Measurements from ENCODE around the gene KIRREL3. TPM values are rescaled to one million over a fixed set of nuclear protein-coding genes. Genes with fewer than 3 reads are reported as not detected.

Gene KIRREL3
- total and polyA plus RNA-seq, 8 donors = 0.06 to 1.1 (median 0.26) TPM; not detected in 2

- TF ChIP-seq CTCF (IDR thresholded peaks at IDR 0.05) = no peak
- H3K27me3 ChIP-seq = no peaks in the 10 kb centered on the region
- no peaks in the 10 kb centered on the region for H3K36me3 ChIP-seq
- intact Hi-C loops (cut with DNase I) = no loop called here
- no peaks in the 10 kb centered on the region for H3K9me3 ChIP-seq
- H3K4me1 ChIP-seq = no peaks in the 10 kb centered on the region
- no peak overlapping the region for H3K27ac ChIP-seq
- H3K4me3 ChIP-seq = no peak overlapping the region
- 46 to 53% methylated on average over 2 of the region's 2 CpGs for WGBS, 2 donors
- ATAC-seq = no peak
- no peak for DNase-seq
- no peak for FAIRE-seq
These were observed 146.8 kb downstream of the KIRREL3 start for GRCh38 chr11:126853732-126854131.

GRCh38 chr11:126844789-126845188 lies 155.8 kb downstream of the KIRREL3 start:
- ATAC-seq = no peak
- Histone ChIP-seq H3K27me3 (no peaks in the 10 kb centered on the region), H3K36me3 (no peaks in the 10 kb centered on the region), H3K27ac (no peak overlapping the region), H3K9me3 (no peaks in the 10 kb centered on the region), H3K4me1 (no peaks in the 10 kb centered on the region), H3K4me3 (no peak overlapping the region)
- TF ChIP-seq CTCF (IDR thresholded peaks at IDR 0.05) = no peak
- intact Hi-C loops (cut with DNase I) = no loop called here
- WGBS, 2 donors = 66 to 75% methylated on average over 2 of the region's 2 CpGs
- no peak for FAIRE-seq
- DNase-seq = no peak

GRCh38 chr11:126843096-126843495 lies 157.5 kb downstream of the KIRREL3 start:
- intact Hi-C loops (cut with DNase I) = no loop called here
- WGBS, 2 donors = 61 to 71% methylated on average over 5 of the region's 5 CpGs
- Histone ChIP-seq H3K27ac (no peak overlapping the region), H3K27me3 (no peaks in the 10 kb centered on the region), H3K4me1 (no peaks in the 10 kb centered on the region), H3K4me3 (no peak overlapping the region), H3K9me3 (no peaks in the 10 kb centered on the region), H3K36me3 (no peaks in the 10 kb centered on the region)
- ATAC-seq (no peak), FAIRE-seq (no peak), DNase-seq (no peak)
- TF ChIP-seq CTCF (IDR thresholded peaks at IDR 0.05) = no peak

GRCh38 chr11:126841999-126842398 lies 158.6 kb downstream of the KIRREL3 start:
- Histone ChIP-seq H3K4me3 (no peak overlapping the region), H3K27ac (no peak overlapping the region), H3K4me1 (no peaks in the 10 kb centered on the region), H3K27me3 (no peaks in the 10 kb centered on the region), H3K9me3 (no peaks in the 10 kb centered on the region), H3K36me3 (no peaks in the 10 kb centered on the region)
- FAIRE-seq (no peak), ATAC-seq (peak in 2 of 4 donors; percentile 66 to 70), DNase-seq (no peak)
- 75 to 81% methylated on average over 6 of the region's 6 CpGs for WGBS, 2 donors
- no peak for TF ChIP-seq CTCF (IDR thresholded peaks at IDR 0.05)
- intact Hi-C loops (cut with DNase I) = no loop called here

GRCh38 chr11:126840975-126841374 lies 159.6 kb downstream of the KIRREL3 start:
- ATAC-seq (no peak), FAIRE-seq (no peak), DNase-seq (no peak)
- WGBS, 2 donors = 91 to 96% methylated on average over 3 of the region's 3 CpGs
- Histone ChIP-seq H3K27me3 (no peaks in the 10 kb centered on the region), H3K9me3 (no peaks in the 10 kb centered on the region), H3K4me1 (no peaks in the 10 kb centered on the region), H3K36me3 (no peaks in the 10 kb centered on the region), H3K27ac (no peak overlapping the region), H3K4me3 (no peak overlapping the region)
- no peak for TF ChIP-seq CTCF (IDR thresholded peaks at IDR 0.05)
- intact Hi-C loops (cut with DNase I) = no loop called here

Measured in pancreas (tissue), 10 donors.